Measurements from ENCODE around the gene ETV5.
A peak's percentile ranks its signal among the peaks of the same experiment; 100 is the strongest.
"Not testable (repeated sequence)": the region's sequence is repeated elsewhere in the genome, so short reads cannot be mapped to it uniquely, and the experiment has no call there.

Gene ETV5

DNA sequence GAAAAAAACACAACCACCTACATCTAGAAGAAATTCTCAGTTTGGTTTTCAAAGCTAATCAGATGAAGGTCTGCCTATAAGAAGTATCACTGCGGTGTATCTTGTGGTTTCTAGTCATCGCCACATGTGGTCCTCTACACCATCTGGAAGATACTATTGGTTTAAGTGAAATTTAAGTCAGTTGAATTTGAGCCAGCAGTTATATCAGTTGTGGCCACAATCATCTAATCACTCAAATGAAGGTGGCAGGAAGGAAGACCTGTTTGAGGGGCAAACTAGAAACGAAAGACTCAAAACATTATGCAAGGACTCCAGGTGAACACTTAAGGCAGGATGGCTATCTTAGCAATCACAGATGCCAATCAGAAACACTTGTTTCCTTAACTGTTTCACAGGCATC, 48.7 kb downstream of the ETV5 start:
- peak; percentile 6 for DNase-seq

DNA sequence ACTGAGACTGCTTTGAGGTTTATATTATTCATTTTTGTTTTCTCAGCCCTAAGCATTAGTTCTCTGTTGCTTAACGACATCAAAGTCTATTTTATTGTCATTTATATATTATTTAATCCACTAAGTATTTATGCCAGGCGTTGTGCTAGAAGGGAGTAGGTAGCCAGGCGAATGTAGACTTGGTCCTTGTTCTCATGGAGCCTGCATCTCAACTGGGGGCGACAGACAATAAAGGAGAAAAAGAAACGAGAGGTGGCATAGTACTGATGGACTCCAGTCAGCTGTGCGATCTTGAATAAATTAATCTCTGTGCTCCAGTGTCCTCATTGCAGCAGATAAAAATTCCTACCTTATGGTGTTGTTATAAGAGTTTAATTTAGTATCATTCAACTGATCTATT, 49.7 kb downstream of the ETV5 start:
- DNase-seq = no peak

- no peak for DNase-seq
Measured at GRCh38 chr3:186058225-186058624, 50.7 kb downstream of the ETV5 start.

DNA sequence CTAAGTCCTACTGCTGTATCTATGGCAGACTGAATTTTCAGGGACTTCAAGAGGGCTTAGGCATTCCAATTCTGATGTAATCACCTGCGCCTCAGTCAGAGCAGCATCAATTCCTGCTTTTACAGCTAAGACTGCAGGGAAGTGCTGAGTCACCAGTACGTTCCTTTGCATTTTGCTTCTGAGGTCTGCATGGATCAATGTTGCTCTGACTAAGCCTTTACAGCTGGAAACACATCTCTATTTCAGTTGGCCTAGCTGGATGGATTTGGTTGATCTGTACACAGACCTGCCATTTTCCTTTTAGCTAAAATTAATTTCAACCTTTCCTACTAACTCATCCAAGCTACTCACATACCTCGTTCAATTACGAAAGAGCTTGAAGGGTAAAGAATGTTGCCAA, 51.3 kb downstream of the ETV5 start:
- DNase-seq = no peak

GRCh38 chr3:186054792-186055352, 54.0 kb downstream of the ETV5 start:
- no peak for DNase-seq

GRCh38 chr3:186053954-186054791, 54.7 kb downstream of the ETV5 start:
- no peak for DNase-seq

GRCh38 chr3:186052096-186052840, 56.6 kb downstream of the ETV5 start:
- DNase-seq = no peak

- no peak for DNase-seq
Measured at GRCh38 chr3:186049001-186049400, 59.9 kb downstream of the ETV5 start.

GRCh38 chr3:186048119-186048518, 60.8 kb downstream of the ETV5 start:
- no peak for DNase-seq

- DNase-seq = no peak
Measured at GRCh38 chr3:186046838-186047237, 62.1 kb downstream of the ETV5 start.

DNA sequence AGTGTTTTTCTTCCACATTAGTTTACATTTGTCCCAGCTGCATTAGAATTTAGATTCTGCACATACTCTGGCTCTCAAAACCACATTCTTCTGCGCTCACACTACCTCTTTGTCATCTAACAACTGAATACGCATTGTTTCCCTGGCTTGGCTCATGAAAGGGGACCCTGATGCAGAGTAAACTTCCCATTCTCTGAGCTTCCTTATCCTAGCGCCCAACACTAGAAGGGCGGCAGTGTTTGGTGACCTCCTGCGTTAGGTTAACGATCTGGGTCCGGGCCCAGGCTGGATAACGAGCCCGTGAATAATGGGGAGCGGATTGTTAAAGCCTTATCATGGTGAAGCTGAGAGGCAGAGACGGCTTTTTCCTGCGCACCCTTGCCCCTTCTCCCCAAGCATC, 63.9 kb downstream of the ETV5 start:
- no peak for DNase-seq

DNA sequence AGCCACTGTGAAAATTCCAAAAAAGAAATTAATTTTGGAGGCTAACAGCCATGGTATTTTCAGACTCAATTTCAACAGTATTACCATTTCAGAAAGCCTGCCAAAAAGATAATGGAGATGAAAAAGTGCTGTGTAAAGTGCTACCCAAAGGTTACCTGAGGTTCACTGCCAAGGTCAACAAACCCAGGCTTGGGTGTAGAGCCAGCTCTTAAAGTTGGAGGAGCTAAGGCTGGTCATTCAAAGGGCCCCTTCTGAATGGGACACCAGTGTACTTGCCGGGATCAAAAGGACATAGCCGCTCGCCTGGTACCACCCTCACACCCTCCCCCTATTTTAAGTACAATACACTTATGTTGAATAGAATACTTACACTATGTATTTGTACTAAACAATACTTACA, 64.5 kb downstream of the ETV5 start:
- DNase-seq = no peak

GRCh38 chr3:186042521-186043202, 66.2 kb downstream of the ETV5 start:
- no peak for DNase-seq

DNA sequence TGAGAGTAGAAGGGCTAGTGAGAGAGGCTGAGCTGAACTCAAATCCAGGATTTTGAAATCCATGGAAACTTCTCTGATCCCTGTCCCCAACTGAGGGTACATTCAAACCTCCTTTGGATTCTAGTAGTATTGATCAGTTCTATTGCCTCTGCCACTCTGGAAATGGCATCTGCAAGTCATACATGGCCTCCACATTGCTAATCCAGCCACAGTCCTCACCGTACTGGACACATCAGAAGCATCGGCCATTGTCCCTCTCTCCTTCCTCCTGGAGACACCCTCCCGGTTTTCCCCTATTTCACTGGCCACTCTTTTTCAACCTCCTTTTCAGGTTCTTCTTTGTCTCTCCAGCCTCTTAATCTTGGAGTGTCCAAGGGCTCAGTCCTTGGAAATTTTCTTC, 66.9 kb downstream of the ETV5 start:
- DNase-seq = no peak

DNA sequence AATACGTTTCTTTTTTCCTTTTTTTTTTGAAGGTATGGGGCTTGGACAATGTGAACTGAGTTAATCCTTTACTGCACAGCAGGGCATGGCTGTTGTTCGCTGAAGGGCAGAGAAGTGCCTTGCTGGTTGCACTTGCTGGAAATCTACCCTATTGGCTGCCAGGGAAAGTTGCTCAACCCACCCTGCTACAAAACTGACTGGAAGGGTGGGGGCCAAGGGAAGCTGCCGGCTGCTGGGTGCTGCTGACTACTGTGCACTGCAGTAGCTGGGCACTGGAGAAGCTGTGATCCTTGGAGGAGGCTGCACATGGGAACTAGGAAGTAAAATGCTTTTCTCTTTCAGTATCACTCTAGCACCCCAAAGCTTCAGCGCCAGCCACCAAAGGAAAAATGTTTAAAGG, 70.5 kb downstream of the ETV5 start:
- no peak for DNase-seq

DNA sequence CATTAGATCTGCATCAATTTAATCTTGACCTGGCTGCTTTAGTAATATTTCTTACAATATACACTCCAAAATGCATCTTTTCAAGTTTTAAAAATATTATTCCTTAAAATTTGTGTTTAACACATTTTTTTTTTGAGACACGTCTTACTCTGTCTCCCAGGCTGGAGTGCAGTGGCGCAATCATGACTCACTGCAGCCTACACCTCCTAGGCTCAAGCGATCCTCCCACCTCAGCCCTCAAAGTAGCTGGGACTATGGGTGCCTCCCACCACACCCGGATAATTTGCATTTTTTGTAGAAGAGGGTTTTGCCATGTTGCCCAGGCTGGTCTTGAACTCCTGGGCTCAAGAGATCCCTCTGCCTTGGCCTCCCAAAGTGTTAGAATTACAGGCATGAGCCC, 73.6 kb downstream of the ETV5 start:
- no peak for DNase-seq

DNA sequence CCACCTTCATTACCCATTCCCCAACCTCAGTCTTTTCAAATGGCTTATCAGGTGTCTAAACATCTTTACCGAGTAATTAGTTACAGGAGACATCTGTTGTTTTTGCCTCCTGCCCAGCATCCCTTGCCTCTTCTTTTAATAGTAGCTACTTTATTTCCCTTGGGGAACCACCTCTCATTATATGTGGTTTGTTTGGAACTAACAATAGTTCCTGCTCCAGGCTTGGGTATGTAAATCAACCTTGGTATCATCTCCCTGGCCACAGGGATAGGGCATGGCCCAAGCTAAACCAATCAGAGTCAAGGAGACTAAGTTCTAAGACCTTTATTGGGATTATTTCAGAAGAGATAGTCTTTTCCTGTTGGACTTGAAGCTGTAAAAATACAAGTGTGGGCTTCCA, 76.6 kb downstream of the ETV5 start:
- DNase-seq = no peak

- not testable (repeated sequence) for DNase-seq
Measured at GRCh38 chr3:186025993-186026392, 82.9 kb downstream of the ETV5 start.

DNA sequence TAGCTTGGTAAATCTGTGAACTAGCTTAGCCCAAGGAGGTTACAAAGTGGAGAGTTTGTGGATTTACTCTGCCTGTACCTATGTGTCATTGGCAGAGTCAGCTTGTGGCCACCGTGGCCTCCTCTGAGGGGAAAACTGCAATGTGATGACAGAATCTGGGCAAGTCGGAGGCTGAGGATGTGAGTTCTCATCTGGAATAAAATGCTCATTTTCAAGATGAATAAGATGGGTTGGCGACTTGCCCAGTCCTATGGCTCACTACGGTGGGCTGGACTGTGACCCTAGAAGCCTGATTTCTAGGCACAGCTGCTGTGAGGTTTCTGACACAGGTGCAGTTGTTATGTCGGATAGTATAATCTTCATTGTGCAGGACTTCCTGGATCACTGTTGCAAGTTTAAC, 83.7 kb downstream of the ETV5 start:
- DNase-seq = no peak

DNA sequence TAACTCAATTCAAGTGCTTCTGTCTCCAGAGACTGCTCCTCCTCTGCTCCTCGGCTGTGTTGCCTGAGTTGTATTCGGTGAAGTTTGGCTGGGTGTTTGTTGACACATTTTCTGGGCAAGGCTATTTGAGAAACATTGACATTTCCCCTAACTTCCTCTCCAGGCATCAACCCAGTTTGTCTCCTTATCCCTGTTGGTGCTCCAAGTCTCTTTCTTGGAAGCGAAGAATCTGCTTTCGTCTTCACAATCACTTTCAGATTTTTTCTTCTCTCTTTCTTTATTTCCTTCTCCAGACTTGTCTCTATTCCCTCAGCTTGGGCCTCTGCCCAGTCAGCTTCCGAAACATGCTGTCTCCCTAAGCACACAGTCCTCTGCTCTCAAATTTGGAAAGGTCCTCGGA, 84.7 kb downstream of the ETV5 start:
- no peak for DNase-seq

DNA sequence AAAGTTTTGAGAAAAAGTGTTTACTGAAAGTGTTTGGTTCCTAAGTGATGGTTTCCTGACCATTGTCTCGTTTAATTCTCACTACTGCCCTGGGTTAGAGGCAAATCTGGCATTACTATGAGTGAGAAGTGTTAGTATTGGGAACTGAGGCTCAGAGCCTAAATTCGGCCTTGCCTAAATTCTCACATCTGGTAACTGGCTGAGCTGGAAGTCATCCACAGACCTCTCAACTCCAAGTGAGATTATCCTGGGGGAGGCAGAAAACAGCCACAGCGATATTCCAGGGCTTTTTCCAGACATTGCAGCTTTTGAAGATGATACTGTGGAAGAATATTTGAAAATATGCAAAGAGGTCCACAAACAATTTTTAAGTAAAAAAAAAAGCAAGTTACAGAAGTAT, 86.0 kb downstream of the ETV5 start:
- no peak for DNase-seq

DNA sequence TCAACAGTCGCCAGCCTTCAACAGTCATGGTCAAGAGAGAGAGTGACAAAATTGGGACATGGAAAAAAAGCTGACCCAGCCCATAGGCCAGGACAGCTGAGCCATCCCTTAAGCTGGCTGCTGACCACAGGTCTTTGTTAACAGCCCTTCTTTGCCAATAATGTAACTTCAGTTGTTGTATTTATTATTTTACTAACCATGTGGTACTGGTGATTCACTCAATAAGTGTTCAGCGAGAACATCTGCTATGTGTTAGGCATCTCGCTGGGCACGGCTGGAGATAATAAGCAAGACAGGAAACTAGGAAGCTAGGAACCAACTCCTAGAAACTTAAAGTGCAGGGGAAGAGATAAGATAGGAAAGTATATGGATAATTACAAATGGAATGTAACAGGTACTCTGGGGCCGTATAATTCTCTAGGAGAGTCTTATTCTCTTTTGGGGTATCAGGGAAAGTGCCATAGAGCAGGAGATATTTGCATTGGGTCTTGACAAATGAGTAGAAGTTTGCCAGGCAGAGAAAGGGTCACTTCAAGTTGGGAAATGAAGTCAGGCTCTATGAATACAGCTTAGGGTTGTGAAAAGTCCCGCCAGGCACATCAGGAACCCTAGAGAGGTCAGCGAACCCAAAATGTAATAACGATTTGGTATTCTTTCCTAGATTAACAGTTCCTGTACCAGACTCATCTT, 87.1 kb downstream of the ETV5 start:
- DNase-seq = no peak

GRCh38 chr3:186021250-186021649, 87.6 kb downstream of the ETV5 start:
- DNase-seq = not testable (repeated sequence)
